ENCODE results near the gene KLF8. TPM values are rescaled to one million over a fixed set of nuclear protein-coding genes. Genes with fewer than 3 reads are reported as not detected.

The KLF8 gene
- total and polyA plus RNA-seq, 2 of the 13 experiments (the other 11 are each of a cell fraction or from before 2014, with no cell fraction given), result 0.03 TPM; not detected in 1

DNA sequence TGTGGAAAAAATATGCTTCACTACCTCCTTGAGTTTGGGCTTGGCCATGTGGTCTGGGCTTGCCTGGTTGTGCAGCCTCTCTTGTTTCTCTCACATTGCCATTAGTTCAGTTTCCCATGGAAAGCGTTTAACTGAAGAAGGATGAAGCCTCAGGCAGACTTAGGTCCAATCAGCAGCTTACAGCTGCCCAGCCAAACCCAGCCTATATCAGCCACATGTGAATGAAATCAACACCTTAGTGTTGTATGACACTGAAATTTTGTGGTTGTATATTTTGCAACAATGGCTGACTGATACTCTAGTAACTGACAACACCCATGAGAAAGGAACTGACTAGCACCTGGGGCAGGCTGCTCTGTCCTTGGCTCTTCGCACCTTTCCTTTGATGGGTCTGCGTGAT lies 81.2 kb downstream of the KLF8 start:
- no peaks in the 10 kb centered on the region for H3K4me1 ChIP-seq (ENCODE audit: insufficient read depth, low read length)
- no peak for ATAC-seq
- 11% methylated on average over 3 of the region's 3 CpGs for WGBS (ENCODE audit: low lambda C conversion rate)
- no peak for FAIRE-seq
- no peak overlapping the region for H3K27ac ChIP-seq (ENCODE audit: extremely low read length, insufficient read depth, low read length)
- intact Hi-C loops (cut with micrococcal nuclease; ENCODE audit: unreplicated experiment), result no loop called here
- H3K27me3 ChIP-seq (ENCODE audit: control insufficient read depth in 1 of 2, insufficient read depth in 2 of 2, low read length in 2 of 2), result no peaks in the 10 kb centered on the region
- no peak overlapping the region for H2AFZ ChIP-seq (ENCODE audit: low read length)
- H3K4me2 ChIP-seq (ENCODE audit: low read depth, low read length), result no peak overlapping the region
- CTCF ChIA-PET (ENCODE audit: low intra/inter-chr PET ratio, low total read pairs), result no interaction called here
- H4K20me1 ChIP-seq (ENCODE audit: insufficient read depth, low read length), result no peaks in the 10 kb centered on the region
- no peak overlapping the region for H3K4me3 ChIP-seq (replicated peaks in 1 of 3; ENCODE audit: insufficient read depth in 1 of 3, low read depth in 2 of 3, low read length in 3 of 3)
- TF ChIP-seq GTF3A (CRISPR knock-in tag; conservative IDR thresholded peaks at IDR 0.05) (no peak), ZNF432 (CRISPR knock-in tag; IDR thresholded peaks at IDR 0.05; ENCODE audit: borderline replicate concordance) (no peak), ZNF678 (CRISPR knock-in tag; IDR thresholded peaks at IDR 0.05) (no peak), ZNF724P (CRISPR knock-in tag; IDR thresholded peaks at IDR 0.05; ENCODE audit: borderline replicate concordance) (no peak), SNAPC2 (CRISPR knock-in tag; IDR thresholded peaks at IDR 0.05) (no peak), RCOR2 (CRISPR knock-in tag; IDR thresholded peaks at IDR 0.05) (no peak), FOXC1 (CRISPR knock-in tag; IDR thresholded peaks at IDR 0.05; ENCODE audit: borderline replicate concordance) (no peak)
- DNase-seq (ENCODE audit: low spot score), result no peak
- no peaks in the 10 kb centered on the region for H3K36me3 ChIP-seq (replicated peaks in 1 of 2; ENCODE audit: control insufficient read depth in 1 of 2, insufficient read depth in 2 of 2, low read length in 2 of 2)
- in situ Hi-C loops (cut with HindIII; ENCODE audit: extremely low pct_ligation_motif_present, low pct_unique_long_range_greater_than_20kb), result no loop called here
- no peaks in the 10 kb centered on the region for H3K9me3 ChIP-seq (ENCODE audit: low read length)
- no peaks in the 10 kb centered on the region for H3K79me2 ChIP-seq (ENCODE audit: insufficient read depth, low read length)
- BruUV-seq (replicated peaks), result no TSS peak
- H3K9ac ChIP-seq (ENCODE audit: insufficient read depth, low read depth, low read length), result no peak overlapping the region
- POLR2A ChIA-PET, result no interaction called here

DNA sequence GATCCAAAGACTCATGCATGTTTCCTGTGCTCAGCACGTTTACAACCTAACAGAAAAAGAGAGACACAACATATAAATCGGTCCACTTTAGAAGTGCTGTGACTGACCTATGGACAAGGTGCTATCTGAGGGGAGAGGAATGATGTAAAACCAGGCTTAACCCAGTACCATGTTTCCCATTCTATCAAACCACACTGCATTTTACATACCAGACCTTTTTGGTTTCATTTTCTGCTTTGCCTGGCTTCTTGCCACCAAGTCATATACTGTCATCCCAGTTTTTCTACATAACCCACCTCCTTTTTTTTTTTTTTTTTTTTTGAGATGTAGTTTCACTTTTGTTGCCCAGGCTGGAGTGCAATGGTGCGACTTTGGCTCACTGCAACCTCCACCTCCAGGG lies 82.2 kb downstream of the KLF8 start:
- in situ Hi-C loops (cut with HindIII; ENCODE audit: extremely low pct_ligation_motif_present, low pct_unique_long_range_greater_than_20kb), result no loop called here
- Histone ChIP-seq H3K4me3 (replicated peaks in 1 of 3; ENCODE audit: insufficient read depth in 1 of 3, low read depth in 2 of 3, low read length in 3 of 3) (no peak overlapping the region), H3K79me2 (ENCODE audit: insufficient read depth, low read length) (no peaks in the 10 kb centered on the region), H3K9me3 (ENCODE audit: low read length) (no peaks in the 10 kb centered on the region), H3K27ac (ENCODE audit: extremely low read length, insufficient read depth, low read length) (no peak overlapping the region), H3K4me2 (ENCODE audit: low read depth, low read length) (no peak overlapping the region), H2AFZ (ENCODE audit: low read length) (no peak overlapping the region), H3K36me3 (replicated peaks in 1 of 2; ENCODE audit: control insufficient read depth in 1 of 2, insufficient read depth in 2 of 2, low read length in 2 of 2) (no peaks in the 10 kb centered on the region), H3K27me3 (ENCODE audit: control insufficient read depth in 1 of 2, insufficient read depth in 2 of 2, low read length in 2 of 2) (no peaks in the 10 kb centered on the region), H3K4me1 (ENCODE audit: insufficient read depth, low read length) (no peaks in the 10 kb centered on the region), H3K9ac (ENCODE audit: insufficient read depth, low read depth, low read length) (no peak overlapping the region), H4K20me1 (ENCODE audit: insufficient read depth, low read length) (no peaks in the 10 kb centered on the region)
- BruUV-seq (replicated peaks), result no TSS peak
- intact Hi-C loops (cut with micrococcal nuclease; ENCODE audit: unreplicated experiment), result no loop called here
- ChIA-PET CTCF (ENCODE audit: low intra/inter-chr PET ratio, low total read pairs) (no interaction called here), POLR2A (no interaction called here)
- WGBS (ENCODE audit: low lambda C conversion rate), result 2% methylated on average over 3 of the region's 3 CpGs
- no peak for DNase-seq (ENCODE audit: low spot score)
- FAIRE-seq, result no peak
- no peak for ATAC-seq
- TF ChIP-seq, protein P1, sequence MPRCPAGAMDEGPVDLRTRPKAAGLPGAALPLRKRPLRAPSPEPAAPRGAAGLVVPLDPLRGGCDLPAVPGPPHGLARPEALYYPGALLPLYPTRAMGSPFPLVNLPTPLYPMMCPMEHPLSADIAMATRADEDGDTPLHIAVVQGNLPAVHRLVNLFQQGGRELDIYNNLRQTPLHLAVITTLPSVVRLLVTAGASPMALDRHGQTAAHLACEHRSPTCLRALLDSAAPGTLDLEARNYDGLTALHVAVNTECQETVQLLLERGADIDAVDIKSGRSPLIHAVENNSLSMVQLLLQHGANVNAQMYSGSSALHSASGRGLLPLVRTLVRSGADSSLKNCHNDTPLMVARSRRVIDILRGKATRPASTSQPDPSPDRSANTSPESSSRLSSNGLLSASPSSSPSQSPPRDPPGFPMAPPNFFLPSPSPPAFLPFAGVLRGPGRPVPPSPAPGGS (CRISPR knock-in tag; IDR thresholded peaks at IDR 0.05), result no peak
- TF ChIP-seq REXO4 (CRISPR knock-in tag; IDR thresholded peaks at IDR 0.05; ENCODE audit: borderline replicate concordance), result no peak
- TF ChIP-seq, protein P2, sequence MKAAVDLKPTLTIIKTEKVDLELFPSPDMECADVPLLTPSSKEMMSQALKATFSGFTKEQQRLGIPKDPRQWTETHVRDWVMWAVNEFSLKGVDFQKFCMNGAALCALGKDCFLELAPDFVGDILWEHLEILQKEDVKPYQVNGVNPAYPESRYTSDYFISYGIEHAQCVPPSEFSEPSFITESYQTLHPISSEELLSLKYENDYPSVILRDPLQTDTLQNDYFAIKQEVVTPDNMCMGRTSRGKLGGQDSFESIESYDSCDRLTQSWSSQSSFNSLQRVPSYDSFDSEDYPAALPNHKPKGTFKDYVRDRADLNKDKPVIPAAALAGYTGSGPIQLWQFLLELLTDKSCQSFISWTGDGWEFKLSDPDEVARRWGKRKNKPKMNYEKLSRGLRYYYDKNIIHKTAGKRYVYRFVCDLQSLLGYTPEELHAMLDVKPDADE (CRISPR knock-in tag; IDR thresholded peaks at IDR 0.05), result no peak
- no peak for TF ChIP-seq ZNF629 (CRISPR knock-in tag; conservative IDR thresholded peaks at IDR 0.05)
- TF ChIP-seq ZNF775 (CRISPR knock-in tag; IDR thresholded peaks at IDR 0.05; ENCODE audit: borderline replicate concordance), result no peak
- no peak for TF ChIP-seq FOXC1 (CRISPR knock-in tag; IDR thresholded peaks at IDR 0.05; ENCODE audit: borderline replicate concordance)
- TF ChIP-seq, protein P3, sequence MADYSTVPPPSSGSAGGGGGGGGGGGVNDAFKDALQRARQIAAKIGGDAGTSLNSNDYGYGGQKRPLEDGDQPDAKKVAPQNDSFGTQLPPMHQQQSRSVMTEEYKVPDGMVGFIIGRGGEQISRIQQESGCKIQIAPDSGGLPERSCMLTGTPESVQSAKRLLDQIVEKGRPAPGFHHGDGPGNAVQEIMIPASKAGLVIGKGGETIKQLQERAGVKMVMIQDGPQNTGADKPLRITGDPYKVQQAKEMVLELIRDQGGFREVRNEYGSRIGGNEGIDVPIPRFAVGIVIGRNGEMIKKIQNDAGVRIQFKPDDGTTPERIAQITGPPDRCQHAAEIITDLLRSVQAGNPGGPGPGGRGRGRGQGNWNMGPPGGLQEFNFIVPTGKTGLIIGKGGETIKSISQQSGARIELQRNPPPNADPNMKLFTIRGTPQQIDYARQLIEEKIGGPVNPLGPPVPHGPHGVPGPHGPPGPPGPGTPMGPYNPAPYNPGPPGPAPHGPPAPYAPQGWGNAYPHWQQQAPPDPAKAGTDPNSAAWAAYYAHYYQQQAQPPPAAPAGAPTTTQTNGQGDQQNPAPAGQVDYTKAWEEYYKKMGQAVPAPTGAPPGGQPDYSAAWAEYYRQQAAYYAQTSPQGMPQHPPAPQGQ (CRISPR knock-in tag; IDR thresholded peaks at IDR 0.05; ENCODE audit: borderline replicate concordance), result no peak
- no peak for TF ChIP-seq PRPF4 (IDR thresholded peaks at IDR 0.05; ENCODE audit: low read depth, low read length, poor library complexity, severe bottlenecking)

Data from HepG2 (cell line).